Large intestine (tissue), 3 donors: ENCODE data around the gene KCNH2. TPM values are rescaled to one million over a fixed set of nuclear protein-coding genes. Genes with fewer than 3 reads are reported as not detected.
A peak's percentile ranks its signal among the peaks of the same experiment; 100 is the strongest.

ENCODE experiments used
- DNase-seq, 2 donors: peaks; one replicate each; pipeline versions ENCODE4 v3.0.0 to v3.0.0-alpha.2; 2013
- H3K27ac ChIP-seq: one replicate; pipeline ENCODE4 v1.5.1; 2013; ENCODE audit warnings: low read length
- H3K27me3 ChIP-seq: 2 replicates; pipeline ENCODE4 v1.6.1; 2013; ENCODE audit warnings: low read length; ENCODE audit not compliant: control insufficient read depth, insufficient read depth
- H3K36me3 ChIP-seq: 2 replicates; pipeline ENCODE4 v1.6.1; 2013; ENCODE audit warnings: low read length; ENCODE audit not compliant: control insufficient read depth, insufficient read depth
- H3K4me1 ChIP-seq: one replicate; pipeline ENCODE4 v1.6.1; 2013; ENCODE audit warnings: low read length; ENCODE audit not compliant: control insufficient read depth, insufficient read depth
- H3K4me3 ChIP-seq: one replicate; pipeline ENCODE4 v1.5.1; 2013; ENCODE audit warnings: low read length
- H3K9me3 ChIP-seq: one replicate; pipeline ENCODE4 v1.6.1; 2013; ENCODE audit warnings: mild to moderate bottlenecking, low read depth, low read length, moderate library complexity; ENCODE audit not compliant: control insufficient read depth
- WGBS: methylation state at CpG from one replicate; pipeline ENCODE4 v1.1.5; 2013; ENCODE audit warnings: low lambda C conversion rate; ENCODE audit not compliant: insufficient coverage; 5-methylcytosine and 5-hydroxymethylcytosine counted together
- polyA plus RNA-seq: library from polyadenylated mRNA; unstranded; fragments of 120-200 nt; gene quantifications from one replicate; pipeline ENCODE4 v1.2.1, GENCODE V29; 2013

KCNH2 gene
- polyA plus RNA-seq, 1 donor: 8.1 TPM

GRCh38 chr7:150959739-150960734, 18.1 kb downstream of the KCNH2 start:
- Histone ChIP-seq H3K4me3 (no peak overlapping the region), H3K4me1 (peaks cover 11% of the 10 kb centered on the region), H3K36me3 (no peaks in the 10 kb centered on the region), H3K27ac (no peak overlapping the region), H3K9me3 (no peaks in the 10 kb centered on the region), H3K27me3 (peaks cover 33% of the 10 kb centered on the region)
- no peak for DNase-seq
- 68% methylated on average over 5 of the region's 24 CpGs for WGBS

GRCh38 chr7:150959081-150959480, 19.0 kb downstream of the KCNH2 start:
- H3K4me3 ChIP-seq: no peak overlapping the region
- DNase-seq: no peak
- H3K9me3 ChIP-seq: no peaks in the 10 kb centered on the region
- no CpG with 5 or more reads among the region's 3 CpGs for WGBS
- peaks cover 33% of the 10 kb centered on the region for H3K27me3 ChIP-seq
- peaks cover 13% of the 10 kb centered on the region for H3K4me1 ChIP-seq
- no peaks in the 10 kb centered on the region for H3K36me3 ChIP-seq
- no peak overlapping the region for H3K27ac ChIP-seq

GRCh38 chr7:150958597-150958996, 19.5 kb downstream of the KCNH2 start:
- Histone ChIP-seq H3K36me3 (no peaks in the 10 kb centered on the region), H3K9me3 (no peaks in the 10 kb centered on the region), H3K4me1 (peaks cover 13% of the 10 kb centered on the region), H3K27ac (no peak overlapping the region), H3K4me3 (no peak overlapping the region), H3K27me3 (peaks cover 33% of the 10 kb centered on the region)
- DNase-seq: no peak
- WGBS: no CpG with 5 or more reads among the region's 13 CpGs

- Histone ChIP-seq H3K4me3 (no peak overlapping the region), H3K27me3 (peaks cover 33% of the 10 kb centered on the region), H3K36me3 (no peaks in the 10 kb centered on the region), H3K4me1 (peaks cover 11% of the 10 kb centered on the region), H3K9me3 (no peaks in the 10 kb centered on the region), H3K27ac (no peak overlapping the region)
- WGBS: no CpG with 5 or more reads among the region's 74 CpGs
- DNase-seq: no peak
These were observed 20.0 kb downstream of the KCNH2 start for GRCh38 chr7:150958062-150958552.

- 100% methylated on average over 3 of the region's 26 CpGs for WGBS
- Histone ChIP-seq H3K4me1 (peaks cover 10% of the 10 kb centered on the region), H3K36me3 (peaks cover 2% of the 10 kb centered on the region), H3K4me3 (no peak overlapping the region), H3K27me3 (peaks cover 33% of the 10 kb centered on the region), H3K27ac (no peak overlapping the region), H3K9me3 (no peaks in the 10 kb centered on the region)
- no peak for DNase-seq
These were observed 20.7 kb downstream of the KCNH2 start for GRCh38 chr7:150957133-150958020.

GRCh38 chr7:150956395-150957132, 21.6 kb downstream of the KCNH2 start:
- H3K27ac ChIP-seq: no peak overlapping the region
- peaks cover 5% of the 10 kb centered on the region for H3K4me1 ChIP-seq
- WGBS: 100% methylated on average over 2 of the region's 9 CpGs
- peaks cover 4% of the 10 kb centered on the region for H3K36me3 ChIP-seq
- no peak overlapping the region for H3K4me3 ChIP-seq
- H3K27me3 ChIP-seq: peaks cover 33% of the 10 kb centered on the region
- H3K9me3 ChIP-seq: no peaks in the 10 kb centered on the region
- DNase-seq: no peak

- Histone ChIP-seq H3K4me3 (no peak overlapping the region), H3K27ac (peak overlapping the region; percentile 23), H3K4me1 (peaks cover 5% of the 10 kb centered on the region), H3K27me3 (peaks cover 33% of the 10 kb centered on the region), H3K36me3 (peaks cover 4% of the 10 kb centered on the region), H3K9me3 (no peaks in the 10 kb centered on the region)
- DNase-seq: no peak
- WGBS: no CpG with 5 or more reads among the region's 38 CpGs
These were observed 22.4 kb downstream of the KCNH2 start for GRCh38 chr7:150955519-150956394.

- Histone ChIP-seq H3K27me3 (peaks cover 33% of the 10 kb centered on the region), H3K36me3 (peaks cover 4% of the 10 kb centered on the region), H3K4me1 (peaks cover 5% of the 10 kb centered on the region), H3K4me3 (no peak overlapping the region), H3K9me3 (no peaks in the 10 kb centered on the region), H3K27ac (peak overlapping the region; percentile 23)
- no peak for DNase-seq
- WGBS: no CpG with 5 or more reads among the region's 21 CpGs
These were observed 23.1 kb downstream of the KCNH2 start for GRCh38 chr7:150954986-150955518.
